Measurements from ENCODE around the gene PAQR6. TPM values are rescaled to one million over a fixed set of nuclear protein-coding genes. Genes with fewer than 3 reads are reported as not detected.

The PAQR6 gene
- total RNA-seq, 1 donor from 2014 or later: 3.3 TPM

- DNase-seq (ENCODE audit: low spot score): no peak
These were observed 47.8 kb downstream of the PAQR6 start for GRCh38 chr1:156200044-156200443.

GRCh38 chr1:156198831-156199349 is 49.0 kb downstream of the PAQR6 start:
- no peak for ATAC-seq

More at GRCh38 chr1:156200044-156200443, 47.8 kb downstream of the PAQR6 start:
- no peak for ATAC-seq

GRCh38 chr1:156196445-156196844 is 51.4 kb downstream of the PAQR6 start:
- peak; percentile 93 for DNase-seq (ENCODE audit: low spot score)
- peak; percentile 69 for ATAC-seq

More at GRCh38 chr1:156198831-156199349, 49.0 kb downstream of the PAQR6 start:
- DNase-seq (ENCODE audit: low spot score): no peak

DNA sequence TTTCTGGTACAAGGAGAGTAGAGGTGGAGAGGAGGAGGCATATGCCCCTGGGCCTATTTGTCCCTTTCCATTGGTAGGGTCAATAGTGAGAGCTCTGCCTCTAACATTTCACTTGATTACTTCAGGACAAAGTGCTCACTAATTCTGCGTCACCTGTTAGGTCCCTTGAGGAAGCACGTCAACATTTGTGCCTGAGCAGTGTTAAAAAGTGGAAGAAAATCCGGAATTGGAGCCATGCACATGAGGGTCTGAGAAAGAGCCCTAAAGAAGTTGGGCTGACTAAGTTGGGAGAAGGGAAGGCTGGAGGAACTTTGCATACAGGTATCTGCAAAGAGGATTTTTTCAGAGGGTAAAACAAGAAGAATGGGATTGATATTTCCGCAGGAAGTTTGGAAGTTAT is 52.0 kb downstream of the PAQR6 start:
- no peak for DNase-seq (ENCODE audit: low spot score)
- no peak for ATAC-seq

GRCh38 chr1:156194300-156194652 is 53.6 kb downstream of the PAQR6 start:
- no peak for ATAC-seq
- no peak for DNase-seq (ENCODE audit: low spot score)

DNA sequence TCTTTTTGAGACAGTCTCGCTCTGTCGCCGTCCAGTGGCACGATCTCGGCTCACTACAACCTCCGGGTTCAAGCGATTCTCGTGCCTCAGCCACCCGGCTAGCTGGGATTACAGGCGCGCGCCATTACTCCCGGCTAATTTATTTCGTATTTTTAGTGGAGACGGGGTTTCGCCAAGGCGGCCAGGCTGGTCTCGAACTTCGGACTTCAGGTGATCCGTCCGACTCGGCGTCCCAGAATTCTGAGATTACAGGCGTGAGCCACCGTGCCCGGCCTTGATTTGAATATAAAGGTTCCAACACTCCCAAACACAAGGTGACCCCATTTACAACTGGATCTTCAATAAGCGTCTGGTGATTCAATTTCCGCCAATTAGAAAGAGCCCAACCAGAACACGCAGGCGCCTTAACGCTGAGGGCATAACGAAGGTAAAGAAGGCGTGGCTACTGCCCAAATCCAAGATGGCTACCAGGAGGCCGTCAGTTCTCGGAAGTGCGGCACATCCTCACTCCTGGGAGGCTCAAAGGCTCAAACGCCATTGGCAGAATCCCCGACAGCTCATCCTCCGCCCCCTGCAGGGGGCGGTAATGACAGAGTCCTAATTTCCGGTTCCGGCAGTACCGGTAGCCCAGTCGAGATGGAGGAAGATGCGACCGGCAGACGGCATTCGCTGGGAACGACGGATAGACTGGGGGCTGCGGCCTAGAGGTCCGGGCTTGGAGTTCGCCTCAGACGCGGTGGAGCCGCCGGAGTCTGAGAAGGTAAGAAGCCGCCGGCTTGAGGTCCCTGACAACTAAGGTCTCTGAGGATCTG is 54.2 kb downstream of the PAQR6 start, which contains the start of gene SLC25A44:
Gene SLC25A44, plus strand, starts transcription at position 617 of the 812 bp plus-strand sequence. CDS start 5,744 bp downstream, outside the sequence.
- DNase-seq (ENCODE audit: low spot score) (peak; percentile 98), ATAC-seq (peak; percentile 89)

Other genes with a start within 250 kb of the PAQR6 start
- gene SSR2, start 227.1 kb downstream of the PAQR6 start, total RNA-seq: 95.6 TPM
- 21.2 TPM for gene UBQLN4, start 194.3 kb downstream of the PAQR6 start, total RNA-seq
- gene LAMTOR2, start 193.3 kb downstream of the PAQR6 start, total RNA-seq: 66.6 TPM
- 1.7 TPM for gene RAB25, start 186.9 kb downstream of the PAQR6 start, total RNA-seq
- gene MEX3A, start 165.6 kb downstream of the PAQR6 start, total RNA-seq: 1.1 TPM
- gene LMNA, start 133.3 kb downstream of the PAQR6 start, total RNA-seq: 120 TPM
- gene SEMA4A, start 94.5 kb downstream of the PAQR6 start, total RNA-seq: 0.88 TPM
- 25.4 TPM for gene SLC25A44, start 54.0 kb downstream of the PAQR6 start, total RNA-seq
- 26.6 TPM for gene PMF1, start 35.0 kb downstream of the PAQR6 start, total RNA-seq
- gene BGLAP, start 5.9 kb downstream of the PAQR6 start, total RNA-seq: 1.8 TPM
- 43.3 TPM for gene SMG5, start 34.8 kb upstream of the PAQR6 start, total RNA-seq
- gene TMEM79, start 36.3 kb upstream of the PAQR6 start, total RNA-seq: 2.6 TPM
- gene GLMP, start 47.6 kb upstream of the PAQR6 start, total RNA-seq: 32.9 TPM
- gene VHLL, start 51.3 kb upstream of the PAQR6 start, total RNA-seq: not detected
- 80.8 TPM for gene CCT3, start 90.2 kb upstream of the PAQR6 start, total RNA-seq
- gene TSACC, start 90.5 kb upstream of the PAQR6 start, total RNA-seq: 0.40 TPM
- 2.8 TPM for gene RHBG, start 121.2 kb upstream of the PAQR6 start, total RNA-seq